GM12874 (cell line): ENCODE measurements around the gene THRA.

Experiments
- CTCF ChIP-seq: IDR thresholded peaks from 2 replicates; pipeline ENCODE4 v1.5.1; 2011; ENCODE audit warnings: low read depth, mild to moderate bottlenecking, control low read depth, low read length, moderate library complexity; ENCODE audit not compliant: insufficient read depth

Gene THRA

DNA sequence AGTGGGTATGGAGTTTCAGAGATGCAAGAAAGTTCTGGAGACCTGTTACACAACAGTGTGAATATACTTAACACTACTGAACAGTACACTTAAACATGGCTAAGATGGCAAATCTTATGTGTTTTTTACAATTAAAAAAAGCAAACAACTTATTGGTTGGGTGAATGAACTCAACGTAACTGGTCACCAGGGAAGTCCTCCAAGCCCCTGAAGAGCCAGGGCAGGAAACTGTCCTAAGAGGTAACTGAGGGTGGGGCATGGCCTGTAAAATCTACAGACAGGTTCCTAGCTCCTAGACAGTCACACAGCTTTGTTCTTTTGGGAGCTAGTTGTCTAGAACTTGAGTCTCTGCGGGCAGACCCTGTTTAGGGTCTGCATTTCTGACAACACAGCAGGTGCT, 37.2 kb upstream of the THRA start:
- TF ChIP-seq CTCF: no peak

DNA sequence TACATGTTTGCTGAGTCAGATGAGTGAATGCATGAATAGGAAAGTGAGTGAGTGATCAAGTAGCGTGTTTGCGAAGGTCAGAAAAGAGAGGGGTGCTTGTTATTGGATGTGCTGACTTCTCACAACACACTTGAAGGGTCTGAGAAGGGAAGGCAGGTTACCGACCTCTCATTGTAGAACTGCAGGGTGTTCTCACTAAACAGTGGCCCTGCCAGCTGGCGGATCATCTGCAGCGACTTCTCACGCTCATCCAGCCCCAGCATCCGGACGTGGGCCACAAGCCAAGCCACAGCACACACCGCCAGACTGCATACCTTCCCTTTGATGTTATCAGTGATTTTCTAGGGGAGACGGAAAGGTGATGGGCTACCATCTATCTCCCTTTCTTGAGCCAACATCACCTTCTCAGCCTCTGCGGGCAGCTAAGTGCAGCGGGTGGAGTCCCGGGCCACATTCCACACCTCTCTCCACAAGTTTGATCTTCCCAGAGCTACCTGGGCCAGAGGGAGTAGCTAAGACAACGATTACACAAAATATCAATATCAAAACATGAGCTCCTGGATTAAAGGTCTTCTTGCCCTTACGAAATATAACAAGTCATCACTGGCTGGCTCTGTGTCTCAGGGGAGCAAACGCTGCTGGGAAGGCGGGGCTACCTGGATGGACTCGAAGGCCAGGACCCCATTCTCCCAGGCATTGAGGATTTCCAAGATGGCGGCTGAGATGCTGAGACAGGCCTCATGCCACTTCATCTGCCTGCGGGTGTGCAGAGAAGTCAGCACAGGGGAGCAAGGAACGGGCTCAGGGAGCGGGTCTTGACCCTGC, 36.6 kb upstream of the THRA start:
- TF ChIP-seq CTCF: no peak

DNA sequence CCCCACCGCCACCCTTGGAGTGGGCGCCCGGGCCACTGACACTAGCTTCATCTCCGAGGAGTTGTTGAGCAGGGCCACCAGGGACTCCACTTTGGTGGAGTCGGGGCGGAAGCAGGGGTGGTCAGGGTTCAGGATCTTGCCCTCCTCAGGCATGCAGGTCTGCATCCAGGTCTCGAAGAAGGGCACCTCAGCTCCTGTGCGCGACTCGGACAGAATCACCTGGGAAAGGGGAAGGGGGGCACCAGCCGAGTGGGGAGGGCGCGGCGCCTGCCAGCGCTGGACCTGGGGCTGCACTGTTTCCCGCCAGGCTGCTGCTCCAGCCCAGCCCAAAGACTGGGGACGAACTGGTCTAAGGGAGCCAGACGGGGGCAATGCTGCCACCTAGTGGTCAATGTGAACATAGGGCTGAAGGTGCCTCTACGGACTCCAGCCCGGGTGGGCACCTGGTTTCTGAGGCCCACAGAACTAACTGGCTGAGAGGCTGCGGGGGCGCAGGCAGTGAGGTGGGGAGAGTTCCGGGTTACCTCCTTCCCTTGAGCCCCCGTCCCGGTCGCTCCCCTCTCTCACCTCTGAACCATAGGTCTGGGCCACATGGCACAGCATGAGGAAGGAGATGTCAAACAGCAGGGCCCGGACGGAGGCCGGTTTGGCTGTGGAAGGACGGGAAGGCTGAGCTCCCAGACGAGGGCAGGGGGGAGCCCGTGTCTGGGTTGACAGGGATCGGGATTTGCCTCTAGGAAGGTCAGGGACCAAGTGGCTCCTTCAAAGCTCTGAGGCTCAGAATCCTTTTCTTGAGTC, 35.8 kb upstream of the THRA start:
- peak; percentile 93 for TF ChIP-seq CTCF

DNA sequence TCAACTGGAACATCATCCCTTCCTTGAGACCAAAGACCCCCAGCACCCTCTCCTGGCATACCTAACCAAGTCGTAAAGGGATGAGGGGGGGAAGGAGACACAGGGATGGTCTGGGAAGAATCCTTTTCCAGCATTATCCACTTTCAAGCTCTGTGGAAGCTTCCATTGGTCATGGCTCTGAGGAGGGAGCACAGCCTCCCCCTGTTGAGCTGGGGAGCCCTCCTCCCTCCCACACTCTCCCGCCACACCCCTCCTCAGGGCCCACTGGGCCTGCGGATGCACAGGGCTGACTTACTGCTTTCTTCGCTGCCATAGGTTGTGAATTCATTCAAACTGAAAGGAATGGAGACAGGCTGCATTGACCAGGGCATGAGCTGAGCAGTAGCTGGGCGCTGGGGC, 35.2 kb upstream of the THRA start:
- no peak for TF ChIP-seq CTCF

DNA sequence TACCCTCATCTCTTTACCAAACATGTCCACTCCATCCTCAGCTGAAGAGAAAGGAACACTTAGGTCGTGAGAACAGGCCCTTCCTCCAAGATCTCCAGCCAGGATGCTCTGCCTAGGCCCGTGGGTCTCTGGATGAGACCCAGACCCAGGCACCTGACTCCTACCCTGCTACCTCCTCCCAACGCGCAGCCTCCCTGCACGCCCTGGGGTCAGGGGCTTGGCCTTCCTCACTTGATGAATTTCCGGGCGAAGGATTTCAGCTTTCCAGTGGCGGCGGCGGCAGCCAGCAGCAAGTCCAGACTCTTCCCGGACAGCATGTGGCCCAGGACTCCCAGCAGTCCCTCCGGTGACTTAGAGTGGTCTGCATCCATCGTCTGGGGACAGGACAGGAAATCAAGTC, 34.2 kb upstream of the THRA start:
- TF ChIP-seq CTCF: no peak

DNA sequence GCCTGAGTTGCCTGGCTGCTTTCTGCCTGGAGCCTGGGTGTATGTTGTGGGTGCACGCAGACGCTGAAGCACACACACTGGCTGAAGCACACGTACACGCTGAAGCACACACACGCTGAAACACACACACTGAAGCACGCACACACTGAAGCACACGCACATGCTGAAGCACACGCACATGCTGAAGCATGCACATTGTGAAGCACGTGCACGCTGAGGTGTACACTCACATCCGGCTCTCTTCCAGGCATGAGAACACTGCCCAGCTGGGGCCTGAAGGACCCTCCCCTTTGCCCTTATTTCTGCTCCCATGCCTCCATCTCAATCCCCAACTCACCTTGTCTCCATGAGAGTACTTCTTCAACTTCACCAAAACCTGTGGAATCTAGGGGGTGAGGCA, 31.1 kb upstream of the THRA start:
- no peak for TF ChIP-seq CTCF
